ENCODE measurements around the gene PPARG. TPM values are rescaled to one million over a fixed set of nuclear protein-coding genes. Genes with fewer than 3 reads are reported as not detected.

PPARG gene
- total and polyA plus RNA-seq, 9 donors, result 2.0 to 7.5 (median 3.5) TPM

- Histone ChIP-seq H3K9me3 (replicated peaks; ENCODE audit: control insufficient read depth, low read depth, low read length) (no peaks in the 10 kb centered on the region), H3K27me3 (ENCODE audit: control insufficient read depth, insufficient read depth, low read length) (no peaks in the 10 kb centered on the region), H3K36me3 (ENCODE audit: control insufficient read depth, insufficient read depth, low read length) (no peaks in the 10 kb centered on the region), H3K27ac (ENCODE audit: low read length) (no peak overlapping the region), H3K4me1 (ENCODE audit: control insufficient read depth, insufficient read depth, low read length) (no peaks in the 10 kb centered on the region), H3K4me3 (ENCODE audit: low read length) (no peak overlapping the region)
- 0% methylated on average over 1 of the region's 7 CpGs for WGBS (ENCODE audit: insufficient coverage)
- DNase-seq, result peak; percentile 35
These were observed 65.1 kb downstream of the PPARG start for GRCh38 chr3:12353796-12354525.

GRCh38 chr3:12356175-12356574 is 67.3 kb downstream of the PPARG start:
- DNase-seq, result no peak
- Histone ChIP-seq H3K9me3 (replicated peaks; ENCODE audit: control insufficient read depth, low read depth, low read length) (no peaks in the 10 kb centered on the region), H3K27ac (ENCODE audit: low read length) (no peak overlapping the region), H3K4me3 (ENCODE audit: low read length) (no peak overlapping the region), H3K4me1 (ENCODE audit: control insufficient read depth, insufficient read depth, low read length) (no peaks in the 10 kb centered on the region), H3K27me3 (ENCODE audit: control insufficient read depth, insufficient read depth, low read length) (no peaks in the 10 kb centered on the region), H3K36me3 (ENCODE audit: control insufficient read depth, insufficient read depth, low read length) (no peaks in the 10 kb centered on the region)
- WGBS (ENCODE audit: insufficient coverage), result 43% methylated on average over 1 of the region's 5 CpGs

- no peaks in the 10 kb centered on the region for H3K9me3 ChIP-seq (replicated peaks; ENCODE audit: control insufficient read depth, low read depth, low read length)
- no peaks in the 10 kb centered on the region for H3K27me3 ChIP-seq (ENCODE audit: control insufficient read depth, insufficient read depth, low read length)
- no peaks in the 10 kb centered on the region for H3K4me1 ChIP-seq (ENCODE audit: control insufficient read depth, insufficient read depth, low read length)
- no peaks in the 10 kb centered on the region for H3K36me3 ChIP-seq (ENCODE audit: control insufficient read depth, insufficient read depth, low read length)
- DNase-seq, result no peak
- no peak overlapping the region for H3K27ac ChIP-seq (ENCODE audit: low read length)
- no peak overlapping the region for H3K4me3 ChIP-seq (ENCODE audit: low read length)
- WGBS (ENCODE audit: insufficient coverage), result 79% methylated on average over 7 of the region's 7 CpGs
These were observed 68.1 kb downstream of the PPARG start for GRCh38 chr3:12356996-12357395.

DNA sequence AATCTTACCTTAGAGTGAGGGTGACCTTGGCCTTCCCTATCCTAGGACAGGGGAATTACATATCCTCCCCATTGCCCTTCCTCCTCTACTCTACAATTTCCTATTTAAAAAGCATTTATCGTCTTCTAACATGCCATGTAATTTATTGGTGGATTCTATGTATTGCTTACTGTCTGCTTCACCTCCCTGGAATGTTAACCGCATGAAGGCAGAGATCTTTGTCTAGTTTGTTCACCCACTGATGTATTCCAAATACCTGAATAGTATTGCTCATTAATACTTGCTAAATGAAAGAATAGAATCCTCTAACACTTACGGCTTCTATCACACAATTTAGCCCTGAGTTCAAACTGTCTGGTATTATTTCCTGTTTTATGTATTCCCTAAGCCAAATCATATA is 68.6 kb downstream of the PPARG start:
- Histone ChIP-seq H3K9me3 (replicated peaks; ENCODE audit: control insufficient read depth, low read depth, low read length) (no peaks in the 10 kb centered on the region), H3K36me3 (ENCODE audit: control insufficient read depth, insufficient read depth, low read length) (no peaks in the 10 kb centered on the region), H3K27ac (ENCODE audit: low read length) (no peak overlapping the region), H3K4me1 (ENCODE audit: control insufficient read depth, insufficient read depth, low read length) (no peaks in the 10 kb centered on the region), H3K27me3 (ENCODE audit: control insufficient read depth, insufficient read depth, low read length) (no peaks in the 10 kb centered on the region), H3K4me3 (ENCODE audit: low read length) (no peak overlapping the region)
- no CpG with 5 or more reads among the region's 3 CpGs for WGBS (ENCODE audit: insufficient coverage)
- no peak for DNase-seq

GRCh38 chr3:12363397-12364195 is 74.7 kb downstream of the PPARG start:
- no peak for DNase-seq
- H3K27me3 ChIP-seq (ENCODE audit: control insufficient read depth, insufficient read depth, low read length), result no peaks in the 10 kb centered on the region
- H3K9me3 ChIP-seq (replicated peaks; ENCODE audit: control insufficient read depth, low read depth, low read length), result no peaks in the 10 kb centered on the region
- H3K27ac ChIP-seq (ENCODE audit: low read length), result no peak overlapping the region
- H3K4me3 ChIP-seq (ENCODE audit: low read length), result no peak overlapping the region
- WGBS (ENCODE audit: insufficient coverage), result 39% methylated on average over 2 of the region's 6 CpGs
- H3K4me1 ChIP-seq (ENCODE audit: control insufficient read depth, insufficient read depth, low read length), result no peaks in the 10 kb centered on the region
- no peaks in the 10 kb centered on the region for H3K36me3 ChIP-seq (ENCODE audit: control insufficient read depth, insufficient read depth, low read length)

- no peak overlapping the region for H3K27ac ChIP-seq (ENCODE audit: low read length)
- no peak for DNase-seq
- H3K36me3 ChIP-seq (ENCODE audit: control insufficient read depth, insufficient read depth, low read length), result no peaks in the 10 kb centered on the region
- H3K4me3 ChIP-seq (ENCODE audit: low read length), result no peak overlapping the region
- H3K9me3 ChIP-seq (replicated peaks; ENCODE audit: control insufficient read depth, low read depth, low read length), result no peaks in the 10 kb centered on the region
- no peaks in the 10 kb centered on the region for H3K4me1 ChIP-seq (ENCODE audit: control insufficient read depth, insufficient read depth, low read length)
- no peaks in the 10 kb centered on the region for H3K27me3 ChIP-seq (ENCODE audit: control insufficient read depth, insufficient read depth, low read length)
- WGBS (ENCODE audit: insufficient coverage), result no CpG with 5 or more reads among the region's 3 CpGs
These were observed 78.5 kb downstream of the PPARG start for GRCh38 chr3:12367346-12367745.

GRCh38 chr3:12369029-12369428 is 80.2 kb downstream of the PPARG start:
- Histone ChIP-seq H3K27me3 (ENCODE audit: control insufficient read depth, insufficient read depth, low read length) (no peaks in the 10 kb centered on the region), H3K4me1 (ENCODE audit: control insufficient read depth, insufficient read depth, low read length) (no peaks in the 10 kb centered on the region), H3K27ac (ENCODE audit: low read length) (no peak overlapping the region), H3K36me3 (ENCODE audit: control insufficient read depth, insufficient read depth, low read length) (no peaks in the 10 kb centered on the region), H3K9me3 (replicated peaks; ENCODE audit: control insufficient read depth, low read depth, low read length) (no peaks in the 10 kb centered on the region), H3K4me3 (ENCODE audit: low read length) (no peak overlapping the region)
- DNase-seq, result no peak
- WGBS (ENCODE audit: insufficient coverage), result 94% methylated on average over 3 of the region's 6 CpGs

- no peaks in the 10 kb centered on the region for H3K4me1 ChIP-seq (ENCODE audit: control insufficient read depth, insufficient read depth, low read length)
- no peaks in the 10 kb centered on the region for H3K27me3 ChIP-seq (ENCODE audit: control insufficient read depth, insufficient read depth, low read length)
- no peaks in the 10 kb centered on the region for H3K9me3 ChIP-seq (replicated peaks; ENCODE audit: control insufficient read depth, low read depth, low read length)
- WGBS (ENCODE audit: insufficient coverage), result 82% methylated on average over 1 of the region's 1 CpG
- H3K36me3 ChIP-seq (ENCODE audit: control insufficient read depth, insufficient read depth, low read length), result no peaks in the 10 kb centered on the region
- H3K27ac ChIP-seq (ENCODE audit: low read length), result no peak overlapping the region
- DNase-seq, result no peak
- H3K4me3 ChIP-seq (ENCODE audit: low read length), result no peak overlapping the region
These were observed 80.7 kb downstream of the PPARG start for GRCh38 chr3:12369598-12369997.

DNA sequence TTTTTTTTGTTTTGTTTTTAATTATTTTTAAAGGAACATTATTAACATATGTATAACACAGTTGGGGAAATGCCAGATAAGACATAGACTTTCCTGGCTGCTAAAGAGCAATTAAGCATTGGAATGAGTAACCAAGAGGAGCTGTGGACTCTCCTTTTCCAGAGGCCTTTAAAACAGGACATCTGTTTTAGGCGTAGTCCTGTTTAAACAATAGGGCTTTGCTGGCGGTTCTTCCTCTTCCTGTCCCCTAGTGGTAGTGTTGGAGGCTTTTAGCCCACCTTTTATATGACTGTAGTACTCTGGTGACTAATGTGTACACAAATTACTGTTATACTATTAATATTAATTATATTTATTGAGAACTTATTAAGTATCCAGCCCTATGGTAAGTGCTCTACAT is 81.9 kb downstream of the PPARG start:
- Histone ChIP-seq H3K36me3 (ENCODE audit: control insufficient read depth, insufficient read depth, low read length) (no peaks in the 10 kb centered on the region), H3K9me3 (replicated peaks; ENCODE audit: control insufficient read depth, low read depth, low read length) (no peaks in the 10 kb centered on the region), H3K27ac (ENCODE audit: low read length) (no peak overlapping the region), H3K4me3 (ENCODE audit: low read length) (no peak overlapping the region), H3K4me1 (ENCODE audit: control insufficient read depth, insufficient read depth, low read length) (no peaks in the 10 kb centered on the region), H3K27me3 (ENCODE audit: control insufficient read depth, insufficient read depth, low read length) (no peaks in the 10 kb centered on the region)
- DNase-seq, result peak; percentile 52
- WGBS (ENCODE audit: insufficient coverage), result no CpG with 5 or more reads among the region's 2 CpGs

- Histone ChIP-seq H3K4me1 (ENCODE audit: control insufficient read depth, insufficient read depth, low read length) (no peaks in the 10 kb centered on the region), H3K4me3 (ENCODE audit: low read length) (no peak overlapping the region), H3K36me3 (ENCODE audit: control insufficient read depth, insufficient read depth, low read length) (no peaks in the 10 kb centered on the region), H3K27me3 (ENCODE audit: control insufficient read depth, insufficient read depth, low read length) (no peaks in the 10 kb centered on the region), H3K27ac (ENCODE audit: low read length) (no peak overlapping the region), H3K9me3 (replicated peaks; ENCODE audit: control insufficient read depth, low read depth, low read length) (no peaks in the 10 kb centered on the region)
- no peak for DNase-seq
- 90% methylated on average over 2 of the region's 6 CpGs for WGBS (ENCODE audit: insufficient coverage)
These were observed 82.8 kb downstream of the PPARG start for GRCh38 chr3:12371525-12372140.
